SK-N-SH (cell line): ENCODE data around the gene LENG8.

ENCODE experiments used
- CTCF ChIP-seq: fragments of 200-600 bp; sonication (generic); IDR thresholded peaks from 2 replicates; pipeline ENCODE4 v1.6.1; 2017; ENCODE audit warnings: antibody characterized with exemption, mild to moderate bottlenecking, moderate library complexity
- ELF1 ChIP-seq: IDR thresholded peaks from 2 replicates; pipeline ENCODE4 v1.4.0; 2012
- FOXJ3 ChIP-seq: sonication (generic); formaldehyde crosslinking; IDR thresholded peaks from 2 replicates; pipeline ENCODE4 v1.5.1; 2020; ENCODE audit warnings: mild to moderate bottlenecking, missing genetic modification reagents
- JUND ChIP-seq: IDR thresholded peaks from 2 replicates; pipeline ENCODE4 v1.4.0; 2012
- MEF2A ChIP-seq: IDR thresholded peaks from 2 replicates; pipeline ENCODE4 v1.4.0; 2012; ENCODE audit warnings: low read depth, borderline replicate concordance
- SIN3A ChIP-seq: IDR thresholded peaks from 2 replicates; pipeline ENCODE4 v1.6.1; 2012; ENCODE audit warnings: low read depth, mild to moderate bottlenecking, low read length, moderate library complexity, borderline replicate concordance
- SMC3 ChIP-seq: IDR thresholded peaks from 2 replicates; pipeline ENCODE4 v1.6.1; 2012; ENCODE audit warnings: low read depth, low read length, improper control_type of control experiment
- TCF12 ChIP-seq: IDR thresholded peaks from 2 replicates; pipeline ENCODE4 v1.4.0; 2012
- USF2 ChIP-seq: fragments of 150-350 bp; IDR thresholded peaks from 2 replicates; pipeline ENCODE4 v1.6.1; 2017; ENCODE audit warnings: antibody characterized with exemption, low read length, low read depth, borderline replicate concordance

- TF ChIP-seq CTCF (no peak), MEF2A (no peak), JUND (no peak), ELF1 (no peak), SMC3 (no peak), FOXJ3 (no peak), TCF12 (no peak), USF2 (no peak), SIN3A (no peak)
Observed at GRCh38 chr19:54416695-54417491, 32.1 kb upstream of the LENG8 start.
